ENCODE results near the gene CTBS.

CTBS gene

GRCh38 chr1:84613887-84614286 lies 39.6 kb upstream of the CTBS start:
- TF ChIP-seq CTCF (IDR thresholded peaks at IDR 0.05; ENCODE audit: low read depth, low read length, missing control alignments): no peak

GRCh38 chr1:84613026-84613425 lies 38.8 kb upstream of the CTBS start:
- no peak for TF ChIP-seq CTCF (IDR thresholded peaks at IDR 0.05; ENCODE audit: low read depth, low read length, missing control alignments)
- no peak overlapping the region for H3K4me3 ChIP-seq (ENCODE audit: low read depth, low read length)
- DNase-seq (ENCODE audit: low read depth): no peak

More at GRCh38 chr1:84613887-84614286, 39.6 kb upstream of the CTBS start:
- no peak for DNase-seq (ENCODE audit: low read depth)
- no peak overlapping the region for H3K4me3 ChIP-seq (ENCODE audit: low read depth, low read length)

GRCh38 chr1:84611796-84612195 lies 37.6 kb upstream of the CTBS start:
- DNase-seq (ENCODE audit: low read depth): no peak
- TF ChIP-seq CTCF (IDR thresholded peaks at IDR 0.05; ENCODE audit: low read depth, low read length, missing control alignments): no peak
- no peak overlapping the region for H3K4me3 ChIP-seq (ENCODE audit: low read depth, low read length)

GRCh38 chr1:84611091-84611490 lies 36.9 kb upstream of the CTBS start:
- TF ChIP-seq CTCF (IDR thresholded peaks at IDR 0.05; ENCODE audit: low read depth, low read length, missing control alignments): no peak
- DNase-seq (ENCODE audit: low read depth): no peak
- no peak overlapping the region for H3K4me3 ChIP-seq (ENCODE audit: low read depth, low read length)

- no peak overlapping the region for H3K4me3 ChIP-seq (ENCODE audit: low read depth, low read length)
- no peak for DNase-seq (ENCODE audit: low read depth)
- TF ChIP-seq CTCF (IDR thresholded peaks at IDR 0.05; ENCODE audit: low read depth, low read length, missing control alignments): no peak
Measured at GRCh38 chr1:84606977-84607376, 32.7 kb upstream of the CTBS start.

GRCh38 chr1:84605157-84605556 lies 30.9 kb upstream of the CTBS start:
- H3K4me3 ChIP-seq (ENCODE audit: low read depth, low read length): no peak overlapping the region
- DNase-seq (ENCODE audit: low read depth): no peak
- no peak for TF ChIP-seq CTCF (IDR thresholded peaks at IDR 0.05; ENCODE audit: low read depth, low read length, missing control alignments)

- H3K4me3 ChIP-seq (ENCODE audit: low read depth, low read length): no peak overlapping the region
- no peak for TF ChIP-seq CTCF (IDR thresholded peaks at IDR 0.05; ENCODE audit: low read depth, low read length, missing control alignments)
- DNase-seq (ENCODE audit: low read depth): no peak
Measured at GRCh38 chr1:84603941-84604830, 29.9 kb upstream of the CTBS start.
